ENCODE results near the gene PRDM13.

PRDM13 gene

DNA sequence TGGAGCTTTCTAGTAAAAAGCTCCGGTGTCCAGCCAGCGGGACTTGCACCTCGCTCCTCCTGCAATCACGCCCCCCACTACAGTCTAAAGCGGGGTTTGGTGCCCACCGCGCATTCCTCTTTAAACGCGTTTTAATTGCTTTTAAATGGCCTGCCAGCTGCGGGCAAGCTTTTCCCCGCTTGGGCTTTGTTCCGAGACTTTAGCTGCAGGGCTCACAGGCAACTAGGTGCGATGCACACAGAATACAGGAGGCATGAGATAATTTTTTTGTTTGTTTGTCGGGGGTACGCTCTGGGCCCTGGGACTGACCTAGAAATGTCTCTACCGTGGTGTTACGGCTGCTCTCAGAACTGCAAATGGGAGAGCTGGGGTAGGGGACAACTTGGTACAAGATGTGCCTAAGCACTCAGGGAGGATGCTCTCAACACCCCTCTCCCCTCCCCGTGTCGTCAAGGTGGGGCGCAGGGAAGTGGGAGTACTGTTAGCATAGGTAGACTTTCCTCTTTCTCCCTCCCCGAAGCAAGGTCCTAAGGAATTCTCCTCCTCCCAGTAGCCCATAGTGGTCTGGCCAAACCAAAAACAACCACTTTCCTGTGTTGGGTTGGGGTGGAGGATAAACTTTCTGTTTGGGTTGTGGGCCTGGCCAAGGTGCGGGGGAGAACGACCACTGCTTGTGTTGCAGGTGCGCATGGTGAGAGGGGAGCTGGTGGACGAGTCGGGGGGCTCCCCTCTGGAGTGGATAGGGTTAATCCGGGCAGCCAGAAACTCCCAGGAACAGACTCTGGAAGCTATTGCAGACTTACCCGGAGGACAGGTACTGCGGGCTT is 1.6 kb downstream of the PRDM13 start:
- TF ChIP-seq FOXP2 (optimal IDR thresholded peaks at IDR 0.05; ENCODE audit: borderline replicate concordance, extremely low read depth, extremely low read length, insufficient read depth) = no peak
- TF ChIP-seq, protein P1, sequence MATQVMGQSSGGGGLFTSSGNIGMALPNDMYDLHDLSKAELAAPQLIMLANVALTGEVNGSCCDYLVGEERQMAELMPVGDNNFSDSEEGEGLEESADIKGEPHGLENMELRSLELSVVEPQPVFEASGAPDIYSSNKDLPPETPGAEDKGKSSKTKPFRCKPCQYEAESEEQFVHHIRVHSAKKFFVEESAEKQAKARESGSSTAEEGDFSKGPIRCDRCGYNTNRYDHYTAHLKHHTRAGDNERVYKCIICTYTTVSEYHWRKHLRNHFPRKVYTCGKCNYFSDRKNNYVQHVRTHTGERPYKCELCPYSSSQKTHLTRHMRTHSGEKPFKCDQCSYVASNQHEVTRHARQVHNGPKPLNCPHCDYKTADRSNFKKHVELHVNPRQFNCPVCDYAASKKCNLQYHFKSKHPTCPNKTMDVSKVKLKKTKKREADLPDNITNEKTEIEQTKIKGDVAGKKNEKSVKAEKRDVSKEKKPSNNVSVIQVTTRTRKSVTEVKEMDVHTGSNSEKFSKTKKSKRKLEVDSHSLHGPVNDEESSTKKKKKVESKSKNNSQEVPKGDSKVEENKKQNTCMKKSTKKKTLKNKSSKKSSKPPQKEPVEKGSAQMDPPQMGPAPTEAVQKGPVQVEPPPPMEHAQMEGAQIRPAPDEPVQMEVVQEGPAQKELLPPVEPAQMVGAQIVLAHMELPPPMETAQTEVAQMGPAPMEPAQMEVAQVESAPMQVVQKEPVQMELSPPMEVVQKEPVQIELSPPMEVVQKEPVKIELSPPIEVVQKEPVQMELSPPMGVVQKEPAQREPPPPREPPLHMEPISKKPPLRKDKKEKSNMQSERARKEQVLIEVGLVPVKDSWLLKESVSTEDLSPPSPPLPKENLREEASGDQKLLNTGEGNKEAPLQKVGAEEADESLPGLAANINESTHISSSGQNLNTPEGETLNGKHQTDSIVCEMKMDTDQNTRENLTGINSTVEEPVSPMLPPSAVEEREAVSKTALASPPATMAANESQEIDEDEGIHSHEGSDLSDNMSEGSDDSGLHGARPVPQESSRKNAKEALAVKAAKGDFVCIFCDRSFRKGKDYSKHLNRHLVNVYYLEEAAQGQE (IDR thresholded peaks at IDR 0.05; ENCODE audit: insufficient read depth in 1 of 2, low read depth in 2 of 2, low read length in 2 of 2) = no peak
- no peak for TF ChIP-seq TAF1 (IDR thresholded peaks at IDR 0.05; ENCODE audit: borderline replicate concordance, insufficient read depth, low read length)
- no peak for TF ChIP-seq POLR2AphosphoS5 (IDR thresholded peaks at IDR 0.05; ENCODE audit: low read depth, low read length)
- TF ChIP-seq SIN3A (IDR thresholded peaks at IDR 0.05; ENCODE audit: borderline replicate concordance, insufficient read depth, low read length) = no peak

DNA sequence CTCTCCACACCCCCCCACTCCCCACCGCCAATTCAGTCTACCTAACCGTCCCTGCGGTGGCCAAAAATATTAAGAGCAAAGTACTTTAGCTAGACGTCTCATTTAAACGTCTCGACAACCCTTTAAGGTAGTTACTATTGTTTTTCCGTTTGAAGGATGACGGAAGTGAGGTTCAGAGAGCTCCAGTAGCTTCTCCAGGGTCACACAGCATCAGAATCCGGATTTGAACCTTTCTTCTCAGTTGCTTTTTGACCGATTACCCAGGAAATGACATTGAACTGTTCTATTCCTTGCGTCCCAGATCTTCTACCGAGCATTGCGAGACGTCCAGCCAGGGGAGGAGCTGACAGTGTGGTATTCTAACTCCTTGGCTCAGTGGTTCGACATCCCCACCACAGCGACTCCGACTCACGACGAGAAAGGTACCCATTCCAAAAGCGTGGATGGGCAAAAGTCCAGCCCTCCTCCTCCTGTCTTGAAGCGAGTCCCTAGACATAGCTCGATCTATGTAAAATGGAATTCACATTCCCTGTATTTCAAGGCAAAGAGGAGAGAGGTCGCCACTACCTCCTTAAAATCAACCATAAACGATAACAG is 2.4 kb downstream of the PRDM13 start:
- TF ChIP-seq SIN3A (IDR thresholded peaks at IDR 0.05; ENCODE audit: borderline replicate concordance, insufficient read depth, low read length) (no peak), POLR2AphosphoS5 (IDR thresholded peaks at IDR 0.05; ENCODE audit: low read depth, low read length) (no peak), FOXP2 (optimal IDR thresholded peaks at IDR 0.05; ENCODE audit: borderline replicate concordance, extremely low read depth, extremely low read length, insufficient read depth) (no peak), TAF1 (IDR thresholded peaks at IDR 0.05; ENCODE audit: borderline replicate concordance, insufficient read depth, low read length) (no peak)
- TF ChIP-seq, protein P1 (IDR thresholded peaks at IDR 0.05; ENCODE audit: insufficient read depth in 1 of 2, low read depth in 2 of 2, low read length in 2 of 2) = no peak

- TF ChIP-seq TAF1 (IDR thresholded peaks at IDR 0.05; ENCODE audit: borderline replicate concordance, insufficient read depth, low read length) (no peak), SIN3A (IDR thresholded peaks at IDR 0.05; ENCODE audit: borderline replicate concordance, insufficient read depth, low read length) (no peak), FOXP2 (optimal IDR thresholded peaks at IDR 0.05; ENCODE audit: borderline replicate concordance, extremely low read depth, extremely low read length, insufficient read depth) (no peak), POLR2AphosphoS5 (IDR thresholded peaks at IDR 0.05; ENCODE audit: low read depth, low read length) (no peak)
- TF ChIP-seq, protein P1 (IDR thresholded peaks at IDR 0.05; ENCODE audit: insufficient read depth in 1 of 2, low read depth in 2 of 2, low read length in 2 of 2) = no peak
Observed at GRCh38 chr6:99609905-99610489, 3.4 kb downstream of the PRDM13 start.

- no peak for TF ChIP-seq POLR2AphosphoS5 (IDR thresholded peaks at IDR 0.05; ENCODE audit: low read depth, low read length)
- TF ChIP-seq, protein P1 (IDR thresholded peaks at IDR 0.05; ENCODE audit: insufficient read depth in 1 of 2, low read depth in 2 of 2, low read length in 2 of 2) = no peak
- TF ChIP-seq SIN3A (IDR thresholded peaks at IDR 0.05; ENCODE audit: borderline replicate concordance, insufficient read depth, low read length) = no peak
- no peak for TF ChIP-seq FOXP2 (optimal IDR thresholded peaks at IDR 0.05; ENCODE audit: borderline replicate concordance, extremely low read depth, extremely low read length, insufficient read depth)
- no peak for TF ChIP-seq TAF1 (IDR thresholded peaks at IDR 0.05; ENCODE audit: borderline replicate concordance, insufficient read depth, low read length)
Observed at GRCh38 chr6:99611148-99611547, 4.5 kb downstream of the PRDM13 start.
